Lung (tissue), 12 donors: Measurements from ENCODE around the gene POLR1E. TPM values are rescaled to one million over a fixed set of nuclear protein-coding genes. Genes with fewer than 3 reads are reported as not detected.

ENCODE experiments used
- ATAC-seq: fragments of 200-7000 bp; cut with Tn5 transposase; one replicate; pipeline ENCODE4 v1.9.1; 2020; ENCODE audit warnings: moderate number of reproducible peaks; ENCODE audit not compliant: insufficient read depth, low FRiP score
- DNase-seq, 3 donors: peaks; one replicate each; pipeline ENCODE4 v3.0.0-alpha.2; 2013 to 2017
- H3K27ac ChIP-seq, 2 donors: one replicate each; pipeline ENCODE4 v1.5.1; 2013; ENCODE audit warnings: mild to moderate bottlenecking in 2 of 2, moderate library complexity in 2 of 2, control low read depth in 1 of 2, inconsistent platforms in 1 of 2, low read depth in 1 of 2, low read length in 1 of 2
- H3K27me3 ChIP-seq, 3 donors: one replicate each; pipeline ENCODE4 v1.5.1; 2013; ENCODE audit warnings: low read length in 2 of 3; ENCODE audit not compliant: control insufficient read depth in 3 of 3, insufficient read depth in 3 of 3
- H3K36me3 ChIP-seq, 4 donors: one replicate each; pipeline ENCODE4 v1.5.1; 2013; ENCODE audit warnings: low read length in 4 of 4, mild to moderate bottlenecking in 1 of 4, moderate library complexity in 1 of 4; ENCODE audit not compliant: control insufficient read depth in 4 of 4, insufficient read depth in 4 of 4
- H3K4me1 ChIP-seq, 5 donors: one replicate each; pipeline ENCODE4 v1.5.1; 2013; ENCODE audit warnings: low read length in 5 of 5, mild to moderate bottlenecking in 2 of 5, moderate library complexity in 1 of 5; ENCODE audit not compliant: control insufficient read depth in 5 of 5, insufficient read depth in 5 of 5
- H3K4me3 ChIP-seq: one replicate; pipeline ENCODE4 v1.5.1; 2013; ENCODE audit warnings: mild to moderate bottlenecking, control low read depth, moderate library complexity
- H3K9ac ChIP-seq, 2 donors: one replicate each; pipeline ENCODE4 v1.5.1; 2013; ENCODE audit warnings: low read length in 2 of 2, control low read depth in 1 of 2; ENCODE audit not compliant: insufficient read depth in 1 of 2
- H3K9me3 ChIP-seq, 4 donors: one replicate each; pipeline ENCODE4 v1.5.1; 2013; ENCODE audit warnings: low read length in 3 of 4, mild to moderate bottlenecking in 1 of 4, moderate library complexity in 1 of 4; ENCODE audit not compliant: control insufficient read depth in 4 of 4, insufficient read depth in 3 of 4
- CTCF ChIP-seq: IDR thresholded peaks from 2 replicates; pipeline ENCODE4 v1.5.1; 2012; ENCODE audit warnings: mild to moderate bottlenecking; ENCODE audit errors: control extremely low read depth, extremely low read depth
- WGBS, 2 donors: extraction: QIAGEN DNeasy Blood & Tissue Kit; methylation state at CpG; one replicate each; pipeline ENCODE4 v1.1.7; 2013; 5-methylcytosine and 5-hydroxymethylcytosine counted together
- polyA plus RNA-seq, 2 donors: library from polyadenylated mRNA; stranded (reverse); fragments of 200-250 nt; gene quantifications; one replicate each; pipeline ENCODE4 v1.2.1, GENCODE V29; 2013
- total RNA-seq, 2 donors: library from RNA; depleted of rRNA in 1 of 2; stranded (reverse); fragments of >200 nt in 1 of 2; gene quantifications; one replicate each; pipeline ENCODE4 v1.2.1, GENCODE V29; 2014 to 2021
- donor health status: control.
- donor health status: control.
- donor health status: Bipolar disorder and iron deficiency.
- donor health status: healthy.
- donor health status: DM: yes; HTN: yes; CAD: no.

Gene POLR1E
- total and polyA plus RNA-seq, 4 donors, result 14.1 to 19.9 (median 18.1) TPM

DNA sequence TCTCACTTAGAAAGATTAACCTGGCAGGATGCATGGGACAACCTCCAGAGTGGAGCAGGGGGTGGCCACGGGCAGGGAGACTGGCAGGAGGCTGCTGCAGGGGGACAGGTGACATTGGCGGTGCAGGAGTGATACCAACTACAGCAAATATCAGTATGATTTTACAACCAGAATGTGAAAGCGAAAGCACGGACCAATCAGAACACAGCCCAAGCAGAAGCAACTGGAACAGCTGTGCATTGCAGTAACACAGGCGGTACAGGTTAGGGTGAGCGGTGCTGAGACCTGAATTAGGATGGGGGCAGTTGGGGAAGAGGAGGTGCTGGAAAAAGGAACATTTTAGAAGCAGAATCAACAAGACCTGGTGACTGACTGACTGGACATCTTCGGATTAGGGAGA is 29.3 kb downstream of the POLR1E start:
- WGBS, 2 donors, result 95% methylated on average over 7 of the region's 7 CpGs
- no peak for DNase-seq
- TF ChIP-seq CTCF, result no peak

DNA sequence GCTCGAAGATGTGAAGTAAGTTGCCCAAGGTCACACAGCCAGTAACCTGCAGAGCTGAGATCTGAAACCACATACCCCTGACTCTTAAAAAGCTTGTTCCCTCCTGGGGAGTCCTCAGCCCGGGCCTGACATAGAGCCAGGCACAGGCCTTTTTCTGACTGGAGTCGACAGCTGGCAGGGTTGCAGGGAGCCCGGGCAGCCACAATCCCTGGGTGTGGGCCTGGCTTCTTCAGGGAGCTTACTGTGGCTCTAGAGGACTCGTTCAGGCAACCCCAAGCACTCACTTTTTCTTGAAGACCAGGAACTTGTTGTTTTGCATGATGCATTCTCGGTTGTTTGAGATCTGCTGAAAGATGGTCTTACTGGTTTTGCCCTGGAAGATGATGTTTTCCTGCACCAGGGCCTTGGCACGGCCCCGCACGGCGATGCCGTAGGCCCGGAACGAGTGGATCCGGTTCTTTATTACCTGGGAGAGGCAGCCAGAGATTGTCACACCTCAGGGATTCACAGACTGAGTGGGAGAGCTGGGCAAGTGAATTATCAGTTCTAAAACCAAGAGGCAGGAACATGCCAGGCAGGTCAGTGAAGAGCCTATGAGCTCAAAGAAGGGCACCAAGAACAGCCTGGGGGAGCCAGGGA is 30.0 kb downstream of the POLR1E start:
- Histone ChIP-seq H3K9ac (no peak overlapping the region), H3K36me3 (peaks cover 2 to 18% (median 12%) of the 10 kb centered on the region in 4 donors), H3K27ac (no peak overlapping the region), H3K4me3 (no peak overlapping the region), H3K27me3 (no peaks in the 10 kb centered on the region), H3K4me1 (no peaks in the 10 kb centered on the region), H3K9me3 (no peaks in the 10 kb centered on the region)
- WGBS, 2 donors, result 95 to 97% methylated on average over 14 of the region's 14 CpGs
- ATAC-seq, result no peak
- no peak for TF ChIP-seq CTCF
- DNase-seq, result no peak

More for the DNA sequence above, 29.3 kb downstream of the POLR1E start:
- Histone ChIP-seq H3K4me1 (no peaks in the 10 kb centered on the region), H3K36me3 (peaks cover 0 to 17% (median 11%) of the 10 kb centered on the region in 4 donors), H3K9ac (no peak overlapping the region), H3K27me3 (no peaks in the 10 kb centered on the region), H3K9me3 (no peaks in the 10 kb centered on the region), H3K4me3 (no peak overlapping the region), H3K27ac (no peak overlapping the region)
- no peak for ATAC-seq

DNA sequence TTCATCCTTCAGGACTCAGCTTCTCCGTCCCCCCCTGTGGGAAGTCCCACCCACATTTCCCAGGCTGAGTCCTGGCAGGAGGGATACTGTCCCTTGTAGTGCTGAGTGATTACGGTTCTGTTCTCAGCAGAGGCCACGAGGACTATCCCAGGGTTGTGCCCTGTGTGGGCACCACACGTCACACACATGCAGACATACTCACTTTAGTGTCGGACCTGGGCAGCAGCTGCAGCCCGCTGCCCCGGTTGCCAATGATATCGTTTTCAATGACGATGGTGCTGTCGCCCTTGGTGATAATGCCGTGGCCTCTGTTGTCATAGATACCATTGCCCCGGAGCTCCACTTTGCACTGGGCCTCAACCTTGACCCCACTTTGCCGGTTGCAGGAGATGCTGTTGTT is 32.2 kb downstream of the POLR1E start:
- Histone ChIP-seq H3K27me3 (no peaks in the 10 kb centered on the region), H3K27ac (no peak overlapping the region), H3K9ac (no peak overlapping the region), H3K4me1 (no peaks in the 10 kb centered on the region), H3K4me3 (no peak overlapping the region), H3K36me3 (peaks cover 5 to 32% (median 16%) of the 10 kb centered on the region in 4 donors), H3K9me3 (no peaks in the 10 kb centered on the region)
- DNase-seq (no peak), ATAC-seq (no peak)
- 92 to 96% methylated on average over 13 of the region's 13 CpGs for WGBS, 2 donors
- TF ChIP-seq CTCF, result no peak

- no peak overlapping the region for H3K4me3 ChIP-seq
- H3K27ac ChIP-seq, result no peak overlapping the region
- peaks cover 0 to 2% (median 0%) of the 10 kb centered on the region in 4 donors for H3K9me3 ChIP-seq
- no peaks in the 10 kb centered on the region for H3K4me1 ChIP-seq
- ATAC-seq, result no peak
- H3K27me3 ChIP-seq, result no peaks in the 10 kb centered on the region
- no peak for DNase-seq
- no peak overlapping the region for H3K9ac ChIP-seq
- no peak for TF ChIP-seq CTCF
- WGBS, 2 donors, result 92 to 93% methylated on average over 3 of the region's 3 CpGs
- H3K36me3 ChIP-seq, result peaks cover 10 to 35% (median 17%) of the 10 kb centered on the region in 4 donors
Measured at GRCh38 chr9:37520641-37521040, 34.9 kb downstream of the POLR1E start.
